ENCODE results near the gene KLHL7. TPM values are rescaled to one million over a fixed set of nuclear protein-coding genes. Genes with fewer than 3 reads are reported as not detected.

Gene KLHL7
- total RNA-seq, 1 experiment from 2014 or later, result 35.8 TPM

DNA sequence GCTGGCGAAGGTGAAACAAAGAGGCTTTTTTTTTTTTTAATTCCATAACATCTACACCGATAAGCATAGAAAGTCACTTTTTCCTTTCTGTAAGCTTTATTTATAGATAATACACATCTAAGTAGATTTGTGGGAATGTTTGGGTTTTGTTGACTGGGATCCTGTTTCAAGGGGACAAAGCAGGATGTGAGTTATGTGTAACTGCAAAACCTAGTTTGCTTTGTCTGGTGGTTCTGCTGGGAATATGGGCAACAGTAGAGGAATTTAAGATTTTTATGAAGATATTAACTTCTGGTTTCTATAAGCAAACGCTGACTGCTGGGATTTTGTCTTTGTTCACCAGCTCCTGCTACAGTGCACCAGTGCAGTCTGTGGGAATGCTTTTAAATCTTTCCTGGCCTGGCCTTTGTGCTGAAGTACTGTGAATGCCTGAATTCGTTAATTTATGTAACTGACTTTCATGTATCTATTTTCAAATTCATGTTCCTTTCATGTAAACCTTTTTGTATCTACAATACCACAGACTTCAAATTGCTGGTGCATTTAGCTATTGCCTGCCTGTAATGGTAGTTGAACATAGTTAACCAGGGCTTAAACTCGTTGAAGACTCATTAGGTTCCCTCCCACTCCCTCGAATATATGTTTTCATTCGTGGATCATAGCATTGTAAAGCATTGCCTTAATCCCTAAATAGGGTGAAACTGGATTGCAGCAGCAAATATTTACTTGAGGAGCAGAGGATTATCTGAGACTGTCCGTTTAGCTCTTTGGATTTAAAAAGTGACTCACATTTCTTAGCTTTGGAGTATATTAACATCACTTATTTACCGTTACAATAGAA, 1.5 kb downstream of the KLHL7 start:
- peak overlapping the region; percentile 96 for H3K4me3 Mint-ChIP-seq (ENCODE audit: unreplicated experiment)
- H3K9me3 ChIP-seq, result no peaks in the 10 kb centered on the region
- H3K4me1 ChIP-seq, result peaks cover 11% of the 10 kb centered on the region
- intact Hi-C loops (cut with micrococcal nuclease; ENCODE audit: unreplicated experiment), result no loop called here
- no peak for DNase-seq
- ChIA-PET POLR2A (interaction anchor here (0.6 to 1.1 kb wide), 3 partner anchors 8 to 89 kb away, joined by 3 to 13 read pairs (median 6); no protein-coding TSS in a partner anchor), CTCF (interaction anchor here (0.7 to 2.6 kb wide), 4 partner anchors 10 to 283 kb away, joined by 3 to 23 read pairs (median 4); no protein-coding TSS in a partner anchor)
- BruUV-seq (replicated peaks), result no TSS peak
- H3K27ac Mint-ChIP-seq (ENCODE audit: unreplicated experiment), result peak overlapping the region; percentile 98
- no peaks in the 10 kb centered on the region for H3K9me3 Mint-ChIP-seq (ENCODE audit: unreplicated experiment)
- peak overlapping the region; percentile 98 for H3K4me3 ChIP-seq (ENCODE audit: low read depth, low read length)
- H3K36me3 Mint-ChIP-seq (ENCODE audit: insufficient read depth, unreplicated experiment), result peaks cover 14% of the 10 kb centered on the region
- H3K27me3 Mint-ChIP-seq (ENCODE audit: insufficient read depth, unreplicated experiment), result no peaks in the 10 kb centered on the region
- H3K27me3 ChIP-seq (replicated peaks; ENCODE audit: control insufficient read depth, insufficient read depth, low read length), result no peaks in the 10 kb centered on the region
- no peaks in the 10 kb centered on the region for H3K36me3 ChIP-seq (ENCODE audit: control insufficient read depth, insufficient read depth, low read length)
- no peaks in the 10 kb centered on the region for H3K4me1 Mint-ChIP-seq (ENCODE audit: low read depth, unreplicated experiment)
- TF ChIP-seq, protein P1, sequence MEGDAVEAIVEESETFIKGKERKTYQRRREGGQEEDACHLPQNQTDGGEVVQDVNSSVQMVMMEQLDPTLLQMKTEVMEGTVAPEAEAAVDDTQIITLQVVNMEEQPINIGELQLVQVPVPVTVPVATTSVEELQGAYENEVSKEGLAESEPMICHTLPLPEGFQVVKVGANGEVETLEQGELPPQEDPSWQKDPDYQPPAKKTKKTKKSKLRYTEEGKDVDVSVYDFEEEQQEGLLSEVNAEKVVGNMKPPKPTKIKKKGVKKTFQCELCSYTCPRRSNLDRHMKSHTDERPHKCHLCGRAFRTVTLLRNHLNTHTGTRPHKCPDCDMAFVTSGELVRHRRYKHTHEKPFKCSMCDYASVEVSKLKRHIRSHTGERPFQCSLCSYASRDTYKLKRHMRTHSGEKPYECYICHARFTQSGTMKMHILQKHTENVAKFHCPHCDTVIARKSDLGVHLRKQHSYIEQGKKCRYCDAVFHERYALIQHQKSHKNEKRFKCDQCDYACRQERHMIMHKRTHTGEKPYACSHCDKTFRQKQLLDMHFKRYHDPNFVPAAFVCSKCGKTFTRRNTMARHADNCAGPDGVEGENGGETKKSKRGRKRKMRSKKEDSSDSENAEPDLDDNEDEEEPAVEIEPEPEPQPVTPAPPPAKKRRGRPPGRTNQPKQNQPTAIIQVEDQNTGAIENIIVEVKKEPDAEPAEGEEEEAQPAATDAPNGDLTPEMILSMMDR (IDR thresholded peaks at IDR 0.05; ENCODE audit: insufficient read depth in 1 of 2, low read depth in 1 of 2, low read length in 1 of 2, severe bottlenecking in 1 of 2, unreplicated experiment in 1 of 2), result no peak

DNA sequence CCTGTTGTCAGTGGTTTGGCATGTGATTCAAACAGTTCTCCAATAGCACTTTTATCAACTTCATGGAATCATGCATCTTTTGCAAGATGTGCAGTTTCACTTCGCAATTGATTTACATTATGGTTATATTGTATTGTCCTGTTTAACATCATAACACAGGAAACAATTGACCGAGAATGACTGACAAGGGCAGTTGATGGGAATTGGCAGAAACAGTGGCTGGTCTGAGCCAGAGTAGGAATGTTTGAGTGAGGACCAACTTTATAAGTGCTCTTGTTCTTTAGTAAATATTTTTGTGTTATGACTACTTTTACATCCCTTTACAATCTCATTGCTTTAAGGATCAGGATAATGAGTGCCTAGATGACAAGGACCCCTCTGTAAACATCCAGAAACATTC, 2.2 kb downstream of the KLHL7 start:
- Histone ChIP-seq H3K4me1 (peaks cover 11% of the 10 kb centered on the region), H3K36me3 (ENCODE audit: control insufficient read depth, insufficient read depth, low read length) (no peaks in the 10 kb centered on the region), H3K9me3 (no peaks in the 10 kb centered on the region), H3K27me3 (replicated peaks; ENCODE audit: control insufficient read depth, insufficient read depth, low read length) (no peaks in the 10 kb centered on the region), H3K4me3 (ENCODE audit: low read depth, low read length) (no peak overlapping the region; the same call in 1 of the 2 replicates)
- intact Hi-C loops (cut with micrococcal nuclease; ENCODE audit: unreplicated experiment), result no loop called here
- DNase-seq, result no peak
- H3K27me3 Mint-ChIP-seq (ENCODE audit: insufficient read depth, unreplicated experiment), result no peaks in the 10 kb centered on the region
- H3K36me3 Mint-ChIP-seq (ENCODE audit: insufficient read depth, unreplicated experiment), result peaks cover 14% of the 10 kb centered on the region
- TF ChIP-seq, protein P1 (IDR thresholded peaks at IDR 0.05; ENCODE audit: insufficient read depth in 1 of 2, low read depth in 1 of 2, low read length in 1 of 2, severe bottlenecking in 1 of 2, unreplicated experiment in 1 of 2), result no peak
- ChIA-PET CTCF (no interaction called here), POLR2A (interaction anchor here (0.6 kb wide), 1 partner anchor 90 kb away, joined by 3 read pairs; no protein-coding TSS in a partner anchor)
- BruUV-seq (replicated peaks), result no TSS peak
- H3K27ac Mint-ChIP-seq (ENCODE audit: unreplicated experiment), result no peak overlapping the region
- peak overlapping the region; percentile 96 for H3K4me3 Mint-ChIP-seq (ENCODE audit: unreplicated experiment)
- H3K4me1 Mint-ChIP-seq (ENCODE audit: low read depth, unreplicated experiment), result no peaks in the 10 kb centered on the region
- H3K9me3 Mint-ChIP-seq (ENCODE audit: unreplicated experiment), result no peaks in the 10 kb centered on the region

DNA sequence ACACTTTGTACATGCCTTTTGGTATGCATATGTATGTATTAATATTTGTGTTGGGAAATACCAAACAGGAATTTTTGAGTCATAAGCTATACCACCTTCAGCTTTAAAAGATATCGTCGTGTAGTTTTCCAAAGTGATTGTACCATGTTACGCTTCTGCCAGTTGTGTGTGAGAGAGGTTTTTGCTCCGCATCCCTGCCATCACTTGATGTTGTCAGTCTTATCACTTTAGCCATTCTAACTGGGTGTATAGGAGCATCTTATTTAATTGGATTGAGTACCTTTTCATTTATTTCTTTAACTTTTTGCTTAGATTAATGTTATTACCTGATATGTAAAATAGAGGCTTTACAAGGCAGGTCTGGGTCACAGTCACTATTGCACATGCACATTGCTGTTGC, 3.4 kb downstream of the KLHL7 start:
- BruUV-seq (replicated peaks), result no TSS peak
- intact Hi-C loops (cut with micrococcal nuclease; ENCODE audit: unreplicated experiment), result no loop called here
- H3K4me1 ChIP-seq, result peaks cover 11% of the 10 kb centered on the region
- CTCF ChIA-PET, result interaction anchor here (0.6 kb wide), 1 partner anchor 72 kb away, joined by 5 read pairs; no protein-coding TSS in a partner anchor
- TF ChIP-seq, protein P1 (IDR thresholded peaks at IDR 0.05; ENCODE audit: insufficient read depth in 1 of 2, low read depth in 1 of 2, low read length in 1 of 2, severe bottlenecking in 1 of 2, unreplicated experiment in 1 of 2), result no peak
- H3K27me3 ChIP-seq (replicated peaks; ENCODE audit: control insufficient read depth, insufficient read depth, low read length), result no peaks in the 10 kb centered on the region
- H3K9me3 ChIP-seq, result no peaks in the 10 kb centered on the region
- H3K4me3 ChIP-seq (ENCODE audit: low read depth, low read length), result no peak overlapping the region
- POLR2A ChIA-PET, result no interaction called here
- Mint-ChIP-seq H3K4me3 (ENCODE audit: unreplicated experiment) (no peak overlapping the region), H3K4me1 (ENCODE audit: low read depth, unreplicated experiment) (no peaks in the 10 kb centered on the region), H3K27ac (ENCODE audit: unreplicated experiment) (no peak overlapping the region), H3K36me3 (ENCODE audit: insufficient read depth, unreplicated experiment) (peaks cover 14% of the 10 kb centered on the region), H3K9me3 (ENCODE audit: unreplicated experiment) (no peaks in the 10 kb centered on the region), H3K27me3 (ENCODE audit: insufficient read depth, unreplicated experiment) (no peaks in the 10 kb centered on the region)
- H3K36me3 ChIP-seq (ENCODE audit: control insufficient read depth, insufficient read depth, low read length), result no peaks in the 10 kb centered on the region
- no peak for DNase-seq
